A549 (cell line): ENCODE results near the gene OR4N5. TPM values are rescaled to one million over a fixed set of nuclear protein-coding genes. Genes with fewer than 3 reads are reported as not detected.
"Not testable (repeated sequence)": the region's sequence is repeated elsewhere in the genome, so short reads cannot be mapped to it uniquely, and the experiment has no call there.

Experiments used
- ATAC-seq, 2 experiments: fragments of 200-7000 bp in 1 of 2; fragments of >200 bp in 1 of 2; cut with Nextera tagmentation in 1 of 2; cut with Tn5 transposase in 1 of 2; 3 replicates each; pipeline versions ENCODE4 v1.8.0 to v1.9.1; 2018 to 2020; ENCODE audit warnings: mild to moderate bottlenecking in 1 of 2, moderate library complexity in 1 of 2
- CTCF ChIA-PET: fragments of 300-600 bp; sonication (Branson Sonifier 250); formaldehyde crosslinking; extraction: SDS; loops from one replicate; lab custom pipeline; 2021; ENCODE audit warnings: antibody characterized with exemption, inconsistent platforms; lab: Yijun Ruan, JAX
- POLR2A ChIA-PET: fragments of 350-600 bp; formaldehyde crosslinking; extraction: SDS; loops from one replicate; lab custom pipeline; 2021; ENCODE audit warnings: antibody characterized with exemption, inconsistent platforms; lab: Yijun Ruan, JAX
- DNase-seq, 2 experiments: peaks; one replicate each; pipeline versions ENCODE4 v3.0.0 to v3.0.0-alpha.2; 2011 to 2016; ENCODE audit warnings: low read depth in 1 of 2, low spot score in 1 of 2
- FAIRE-seq: peaks from 2 replicates; lab custom pipeline; 2011; peaks lifted over from hg19 to GRCh38; lab: Jason Lieb, UNC
- H3K27ac ChIP-seq, 2 experiments: fragments of >200 bp; sonication (Bioruptor Twin); formaldehyde crosslinking; 3 replicates each; pipeline ENCODE4 v1.5.1; 2016 to 2017
- H3K4me1 ChIP-seq: fragments of >200 bp; sonication (Bioruptor Twin); formaldehyde crosslinking; 3 replicates; pipeline ENCODE4 v1.6.1; 2016
- H3K4me2 ChIP-seq: fragments of >200 bp; sonication (Bioruptor Twin); formaldehyde crosslinking; 3 replicates; pipeline ENCODE4 v1.6.1; 2016
- H3K4me3 ChIP-seq: fragments of >200 bp; sonication (Bioruptor Twin); formaldehyde crosslinking; 3 replicates; pipeline ENCODE4 v1.5.1; 2016
- H3K9me3 ChIP-seq: fragments of >200 bp; sonication (Bioruptor Twin); formaldehyde crosslinking; 3 replicates; pipeline ENCODE4 v1.6.1; 2016
- CEBPB ChIP-seq, 2 experiments: fragments of >200 bp in 1 of 2; sonication (Bioruptor Twin) in 1 of 2; formaldehyde crosslinking in 1 of 2; IDR thresholded peaks; 2 replicates each; pipeline ENCODE4 v1.6.1; 2012 to 2016
- EHMT2 ChIP-seq: fragments of 200-600 bp; sonication (generic); IDR thresholded peaks from 2 replicates; pipeline ENCODE4 v1.6.1; 2016; ENCODE audit warnings: antibody characterized with exemption, low read depth, mild to moderate bottlenecking, moderate library complexity
- ELK1 ChIP-seq: fragments of 150-350 bp; IDR thresholded peaks from 2 replicates; pipeline ENCODE4 v1.6.1; 2014; ENCODE audit warnings: low read depth, mild to moderate bottlenecking, low read length
- FOSL2 ChIP-seq, 2 experiments: fragments of 450-650 bp in 1 of 2; fragments of >200 bp in 1 of 2; sonication (Bioruptor Twin) in 1 of 2; formaldehyde crosslinking; IDR thresholded peaks; 2 replicates each; pipeline versions ENCODE4 v1.5.0 to v1.6.1; 2016 to 2020; ENCODE audit warnings: mild to moderate bottlenecking in 1 of 2, moderate library complexity in 1 of 2
- HMGXB4 ChIP-seq: fragments of 250-450 bp; sonication (Bioruptor Pico); IDR thresholded peaks from 2 replicates; pipeline ENCODE4 v1.5.0; 2021; ENCODE audit warnings: mild to moderate bottlenecking, moderate library complexity, borderline replicate concordance
- HOXA7 ChIP-seq: fragments of 250-450 bp; sonication (Bioruptor Pico); IDR thresholded peaks from 2 replicates; pipeline ENCODE4 v1.5.0; 2020; ENCODE audit warnings: mild to moderate bottlenecking, moderate library complexity
- MAZ ChIP-seq: fragments of 150-350 bp; IDR thresholded peaks from 2 replicates; pipeline ENCODE4 v1.6.1; 2014; ENCODE audit warnings: antibody characterized with exemption, low read depth, low read length, borderline replicate concordance
- MYC ChIP-seq: IDR thresholded peaks from 2 replicates; pipeline ENCODE4 v1.6.1; 2012; ENCODE audit warnings: mild to moderate bottlenecking, inconsistent platforms, low read length, improper control_type of control experiment, borderline replicate concordance
- NFE2L2 ChIP-seq: fragments of 150-350 bp; conservative IDR thresholded peaks from 2 replicates; pipeline ENCODE4 v1.6.1; 2014; ENCODE audit warnings: low read length
- POLR2A ChIP-seq: IDR thresholded peaks from 2 replicates; pipeline ENCODE4 v1.6.1; 2012; ENCODE audit warnings: mild to moderate bottlenecking, low read length
- TFCP2L1 ChIP-seq: fragments of 250-450 bp; sonication (Bioruptor Pico); IDR thresholded peaks from 2 replicates; pipeline ENCODE4 v1.5.0; 2021; ENCODE audit warnings: mild to moderate bottlenecking
- ZC3H11A ChIP-seq: fragments of 450-650 bp; IDR thresholded peaks from 2 replicates; pipeline ENCODE4 v1.6.1; 2014; ENCODE audit warnings: antibody characterized with exemption, mild to moderate bottlenecking
- ZFP36 ChIP-seq: fragments of 450-650 bp; IDR thresholded peaks from 2 replicates; pipeline ENCODE4 v1.6.1; 2014; ENCODE audit warnings: borderline replicate concordance; ENCODE audit not compliant: partially characterized antibody
- polyA plus RNA-seq, 4 experiments: library from polyadenylated mRNA; depleted of rRNA in 3 of 4; stranded (reverse); fragments of >200 nt; fragmentation: RNase III in 1 of 4; extraction: RNeasy Plus Mini Kit Qiagen cat#74134 plus additional on column Dnase treatment in 1 of 4; gene quantifications; 2 replicates in 3 of 4; 3 replicates in 1 of 4; pipeline ENCODE4 v1.2.3, GENCODE V29; 2011 to 2017
- TF ChIP-seq, protein P1 (sequence below): fragments of 450-650 bp; IDR thresholded peaks from 2 replicates; pipeline ENCODE4 v1.6.1; 2014; ENCODE audit warnings: antibody characterized with exemption
- TF ChIP-seq, protein P2 (sequence below): fragments of >200 bp; sonication (Bioruptor Twin); formaldehyde crosslinking; IDR thresholded peaks from 2 replicates; pipeline ENCODE4 v1.6.1; 2016
- TF ChIP-seq, protein P3 (sequence below): fragments of >200 bp; sonication (Bioruptor Twin); formaldehyde crosslinking; IDR thresholded peaks from 3 replicates; pipeline ENCODE4 v1.5.1; 2016

Gene OR4N5
- polyA plus RNA-seq, 2 of the 4 experiments (the other 2 are of a cell fraction): not detected

DNA sequence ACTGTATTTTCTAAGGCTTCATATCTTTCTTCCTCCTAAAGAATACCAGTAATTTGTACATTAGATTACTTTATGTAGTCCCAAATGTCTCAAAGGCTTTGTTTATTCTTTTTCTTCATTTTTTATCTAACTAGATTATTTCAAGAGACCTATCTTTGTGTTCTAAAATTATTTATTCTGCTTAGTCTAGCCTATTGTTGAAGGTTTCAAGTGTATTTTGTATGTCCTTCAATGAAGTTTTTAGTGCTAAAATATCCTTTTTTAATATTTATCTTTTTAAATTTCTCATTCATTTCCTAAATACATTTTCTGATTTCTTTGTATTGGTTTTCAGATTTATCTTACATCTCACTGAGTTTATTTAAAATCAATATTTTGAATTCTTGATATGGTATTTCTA lies 25.8 kb downstream of the OR4N5 start:
- ATAC-seq: no peak

GRCh38 chr14:20167091-20167490 lies 28.5 kb downstream of the OR4N5 start:
- no peak overlapping the region for H3K27ac ChIP-seq
- POLR2A ChIA-PET: no interaction called here
- H3K4me2 ChIP-seq: no peak overlapping the region
- H3K4me3 ChIP-seq: no peak overlapping the region
- H3K9me3 ChIP-seq: peaks cover 5% of the 10 kb centered on the region; the same call in 1 of the 3 replicates
- ATAC-seq (no peak), DNase-seq (no peak), FAIRE-seq (no peak)
- H3K4me1 ChIP-seq: no peaks in the 10 kb centered on the region
- CTCF ChIA-PET: no interaction called here
- TF ChIP-seq ELK1: no peak
- TF ChIP-seq NFE2L2: no peak
- no peak for TF ChIP-seq TFCP2L1 (CRISPR knock-in tag)
- no peak for TF ChIP-seq ZC3H11A
- no peak for TF ChIP-seq POLR2A
- TF ChIP-seq, protein P1, sequence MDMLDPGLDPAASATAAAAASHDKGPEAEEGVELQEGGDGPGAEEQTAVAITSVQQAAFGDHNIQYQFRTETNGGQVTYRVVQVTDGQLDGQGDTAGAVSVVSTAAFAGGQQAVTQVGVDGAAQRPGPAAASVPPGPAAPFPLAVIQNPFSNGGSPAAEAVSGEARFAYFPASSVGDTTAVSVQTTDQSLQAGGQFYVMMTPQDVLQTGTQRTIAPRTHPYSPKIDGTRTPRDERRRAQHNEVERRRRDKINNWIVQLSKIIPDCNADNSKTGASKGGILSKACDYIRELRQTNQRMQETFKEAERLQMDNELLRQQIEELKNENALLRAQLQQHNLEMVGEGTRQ: no peak
- no peak for TF ChIP-seq EHMT2
- no peak for TF ChIP-seq MYC
- no peak for TF ChIP-seq HOXA7 (CRISPR knock-in tag)
- TF ChIP-seq, protein P2, sequence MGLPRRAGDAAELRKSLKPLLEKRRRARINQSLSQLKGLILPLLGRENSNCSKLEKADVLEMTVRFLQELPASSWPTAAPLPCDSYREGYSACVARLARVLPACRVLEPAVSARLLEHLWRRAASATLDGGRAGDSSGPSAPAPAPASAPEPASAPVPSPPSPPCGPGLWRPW: no peak
- TF ChIP-seq HMGXB4 (CRISPR knock-in tag): no peak
- TF ChIP-seq CEBPB (IDR thresholded peaks at IDR 0.05): no peak
- TF ChIP-seq, protein P3, sequence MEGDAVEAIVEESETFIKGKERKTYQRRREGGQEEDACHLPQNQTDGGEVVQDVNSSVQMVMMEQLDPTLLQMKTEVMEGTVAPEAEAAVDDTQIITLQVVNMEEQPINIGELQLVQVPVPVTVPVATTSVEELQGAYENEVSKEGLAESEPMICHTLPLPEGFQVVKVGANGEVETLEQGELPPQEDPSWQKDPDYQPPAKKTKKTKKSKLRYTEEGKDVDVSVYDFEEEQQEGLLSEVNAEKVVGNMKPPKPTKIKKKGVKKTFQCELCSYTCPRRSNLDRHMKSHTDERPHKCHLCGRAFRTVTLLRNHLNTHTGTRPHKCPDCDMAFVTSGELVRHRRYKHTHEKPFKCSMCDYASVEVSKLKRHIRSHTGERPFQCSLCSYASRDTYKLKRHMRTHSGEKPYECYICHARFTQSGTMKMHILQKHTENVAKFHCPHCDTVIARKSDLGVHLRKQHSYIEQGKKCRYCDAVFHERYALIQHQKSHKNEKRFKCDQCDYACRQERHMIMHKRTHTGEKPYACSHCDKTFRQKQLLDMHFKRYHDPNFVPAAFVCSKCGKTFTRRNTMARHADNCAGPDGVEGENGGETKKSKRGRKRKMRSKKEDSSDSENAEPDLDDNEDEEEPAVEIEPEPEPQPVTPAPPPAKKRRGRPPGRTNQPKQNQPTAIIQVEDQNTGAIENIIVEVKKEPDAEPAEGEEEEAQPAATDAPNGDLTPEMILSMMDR: no peak
- TF ChIP-seq ZFP36: no peak

More for the DNA sequence above, 25.8 kb downstream of the OR4N5 start:
- no peak overlapping the region for H3K4me2 ChIP-seq
- no peaks in the 10 kb centered on the region for H3K4me1 ChIP-seq
- no peak for FAIRE-seq
- H3K27ac ChIP-seq: no peak overlapping the region
- H3K9me3 ChIP-seq: peaks cover 5% of the 10 kb centered on the region; the same call in 1 of the 3 replicates
- no peak overlapping the region for H3K4me3 ChIP-seq
- CTCF ChIA-PET: no interaction called here
- POLR2A ChIA-PET: no interaction called here
- no peak for DNase-seq
- TF ChIP-seq ZC3H11A (no peak), ZFP36 (no peak), MAZ (no peak)

GRCh38 chr14:20169852-20170251 lies 31.2 kb downstream of the OR4N5 start:
- H3K4me1 ChIP-seq; FAIRE-seq; POLR2A ChIA-PET; H3K27ac ChIP-seq; H3K9me3 ChIP-seq; H3K4me2 ChIP-seq; CTCF ChIA-PET; H3K4me3 ChIP-seq; TF ChIP-seq FOSL2 (IDR thresholded peaks at IDR 0.05): not testable (repeated sequence)
- ATAC-seq (peak; percentile 43 to 59; a peak in 3 of 6 replicates), DNase-seq (peak in 1 of 2 experiments; percentile 4)
- peak; percentile 42; the same call in 1 of the 2 replicates for TF ChIP-seq FOSL2 (CRISPR knock-in tag; IDR thresholded peaks at IDR 0.05)

- H3K4me3 ChIP-seq, ATAC-seq, H3K4me2 ChIP-seq, H3K27ac ChIP-seq, FAIRE-seq, DNase-seq, CTCF ChIA-PET, H3K9me3 ChIP-seq, H3K4me1 ChIP-seq, POLR2A ChIA-PET: not testable (repeated sequence)
Observed at GRCh38 chr14:20174205-20174604, 35.6 kb downstream of the OR4N5 start.
